MM.1S (cell line): ENCODE data around the gene CPT1B.

Experiments used
- DNase-seq: peaks from one replicate; pipeline ENCODE4 v3.0.0-alpha.2; 2015
- H2AFZ ChIP-seq: fragments of 300-600 bp; sonication (generic); 2 replicates; pipeline ENCODE4 v1.6.0; 2016; ENCODE audit warnings: antibody characterized with exemption, low read length
- H3F3A ChIP-seq: fragments of 300-600 bp; sonication (generic); 2 replicates; pipeline ENCODE4 v1.6.1; 2016; ENCODE audit warnings: mild to moderate bottlenecking, antibody characterized with exemption, low read length, moderate library complexity, mixed read lengths; ENCODE audit not compliant: insufficient read depth
- H3K27ac ChIP-seq: fragments of 300-600 bp; sonication (generic); 2 replicates; pipeline ENCODE4 v1.5.1; 2016; ENCODE audit warnings: mild to moderate bottlenecking, low read length
- H3K27me3 ChIP-seq: fragments of 300-600 bp; sonication (generic); replicated peaks from 2 replicates; pipeline ENCODE4 v1.6.0; 2016; ENCODE audit warnings: low read length; ENCODE audit not compliant: insufficient read depth
- H3K36me3 ChIP-seq: fragments of 300-600 bp; sonication (generic); replicated peaks from 2 replicates; pipeline ENCODE4 v1.6.1; 2016; ENCODE audit warnings: mild to moderate bottlenecking, low read length, mixed read lengths; ENCODE audit not compliant: insufficient read depth
- H3K4me1 ChIP-seq: fragments of 300-600 bp; sonication (generic); 2 replicates; pipeline ENCODE4 v1.6.1; 2016; ENCODE audit warnings: low read length, mixed read lengths
- H3K4me2 ChIP-seq: fragments of 300-600 bp; sonication (generic); 2 replicates; pipeline ENCODE4 v1.6.0; 2016; ENCODE audit warnings: low read depth, low read length
- H3K4me3 ChIP-seq: fragments of 300-600 bp; sonication (generic); 2 replicates; pipeline ENCODE4 v1.5.1; 2016; ENCODE audit warnings: low read length, mixed read lengths
- H3K79me2 ChIP-seq: fragments of 300-600 bp; sonication (generic); 2 replicates; pipeline ENCODE4 v1.6.1; 2016; ENCODE audit warnings: mixed run types, low read length, mixed read lengths
- H3K9ac ChIP-seq: fragments of 300-600 bp; sonication (generic); 2 replicates; pipeline ENCODE4 v1.6.1; 2016; ENCODE audit warnings: low read length, mixed read lengths
- H3K9me2 ChIP-seq: fragments of 300-600 bp; sonication (generic); replicated peaks from 2 replicates; pipeline ENCODE4 v1.6.1; 2016; ENCODE audit warnings: mild to moderate bottlenecking, low read length, mixed read lengths; ENCODE audit not compliant: insufficient read depth
- H3K9me3 ChIP-seq: fragments of 300-600 bp; sonication (generic); replicated peaks from 2 replicates; pipeline ENCODE4 v1.6.1; 2016; ENCODE audit warnings: mild to moderate bottlenecking, low read length, mixed read lengths; ENCODE audit not compliant: insufficient read depth
- H4K20me1 ChIP-seq: fragments of 300-600 bp; sonication (generic); 2 replicates; pipeline ENCODE4 v1.6.1; 2016; ENCODE audit warnings: mild to moderate bottlenecking, low read length, moderate library complexity, mixed read lengths; ENCODE audit not compliant: insufficient read depth
- CTCF ChIP-seq: fragments of 300-600 bp; sonication (generic); IDR thresholded peaks from 2 replicates; pipeline ENCODE4 v1.5.1; 2016; ENCODE audit warnings: antibody characterized with exemption, low read length, mixed read lengths
- EZH2 ChIP-seq: fragments of 300-600 bp; sonication (generic); optimal IDR thresholded peaks from 2 replicates; pipeline ENCODE3; 2017; ENCODE audit warnings: low read depth, mild to moderate bottlenecking, antibody characterized with exemption, low read length, mixed read lengths
- EZH2phosphoT487 ChIP-seq: fragments of 300-600 bp; sonication (generic); IDR thresholded peaks from 2 replicates; pipeline ENCODE4 v1.6.1; 2018; ENCODE audit warnings: antibody characterized with exemption, low read length

CPT1B gene

GRCh38 chr22:50562523-50563412 lies 15.5 kb downstream of the CPT1B start, which contains the start of gene SYCE3:
TSS of gene SYCE3 (minus strand) at chr22:50562919. CDS start at chr22:50556405, 6,514 bp downstream.
- peak; percentile 79 for TF ChIP-seq CTCF
- no peak for TF ChIP-seq EZH2phosphoT487
- no peak for TF ChIP-seq EZH2
- peak within 1 kb of the TSS; percentile 99 for H2AFZ ChIP-seq
- peak within 1 kb of the TSS; percentile 75 for H3K4me3 ChIP-seq
- no peaks in the 10 kb centered on the region for H3F3A ChIP-seq
- H3K36me3 ChIP-seq = no peaks in the 10 kb centered on the region
- no peaks in the 10 kb centered on the region for H3K9me3 ChIP-seq
- H3K4me2 ChIP-seq = peak within 1 kb of the TSS; percentile 100
- peaks cover 20% of the 10 kb centered on the region for H3K27me3 ChIP-seq
- no peak within 1 kb of the TSS for H3K27ac ChIP-seq
- no peaks in the 10 kb centered on the region for H3K4me1 ChIP-seq
- H3K9me2 ChIP-seq = no peaks in the 10 kb centered on the region
- peak within 1 kb of the TSS; percentile 43; the same call in 1 of the 2 replicates for H3K9ac ChIP-seq
- peak; percentile 96 for DNase-seq
- no peaks in the 10 kb centered on the region for H4K20me1 ChIP-seq
- H3K79me2 ChIP-seq = no peaks in the 10 kb centered on the region

GRCh38 chr22:50561401-50562358 lies 16.5 kb downstream of the CPT1B start:
- no peak for DNase-seq
- Histone ChIP-seq H3K4me1 (no peaks in the 10 kb centered on the region), H3F3A (no peaks in the 10 kb centered on the region), H3K27ac (no peak overlapping the region), H3K4me2 (no peak overlapping the region), H3K9me3 (no peaks in the 10 kb centered on the region), H4K20me1 (no peaks in the 10 kb centered on the region), H3K4me3 (no peak overlapping the region), H3K9me2 (no peaks in the 10 kb centered on the region), H2AFZ (no peak overlapping the region), H3K27me3 (peaks cover 20% of the 10 kb centered on the region), H3K36me3 (no peaks in the 10 kb centered on the region), H3K9ac (no peak overlapping the region), H3K79me2 (no peaks in the 10 kb centered on the region)
- TF ChIP-seq EZH2phosphoT487 (no peak), CTCF (no peak), EZH2 (no peak)

GRCh38 chr22:50560034-50560433 lies 18.2 kb downstream of the CPT1B start:
- no peak for TF ChIP-seq EZH2phosphoT487
- TF ChIP-seq CTCF = no peak
- no peak for TF ChIP-seq EZH2
- no peaks in the 10 kb centered on the region for H3F3A ChIP-seq

More at GRCh38 chr22:50560034-50560433, 18.2 kb downstream of the CPT1B start:
- Histone ChIP-seq H2AFZ (no peak overlapping the region), H3K79me2 (no peaks in the 10 kb centered on the region), H3K9me3 (no peaks in the 10 kb centered on the region), H3K27ac (no peak overlapping the region), H3K4me2 (no peak overlapping the region), H4K20me1 (no peaks in the 10 kb centered on the region), H3K4me3 (no peak overlapping the region), H3K4me1 (no peaks in the 10 kb centered on the region), H3K9me2 (no peaks in the 10 kb centered on the region), H3K9ac (no peak overlapping the region), H3K27me3 (peaks cover 18% of the 10 kb centered on the region), H3K36me3 (no peaks in the 10 kb centered on the region)
- no peak for DNase-seq
